ENCODE results near the gene CASK.
"Not testable (repeated sequence)": the region's sequence is repeated elsewhere in the genome, so short reads cannot be mapped to it uniquely, and the experiment has no call there.

The CASK gene

DNA sequence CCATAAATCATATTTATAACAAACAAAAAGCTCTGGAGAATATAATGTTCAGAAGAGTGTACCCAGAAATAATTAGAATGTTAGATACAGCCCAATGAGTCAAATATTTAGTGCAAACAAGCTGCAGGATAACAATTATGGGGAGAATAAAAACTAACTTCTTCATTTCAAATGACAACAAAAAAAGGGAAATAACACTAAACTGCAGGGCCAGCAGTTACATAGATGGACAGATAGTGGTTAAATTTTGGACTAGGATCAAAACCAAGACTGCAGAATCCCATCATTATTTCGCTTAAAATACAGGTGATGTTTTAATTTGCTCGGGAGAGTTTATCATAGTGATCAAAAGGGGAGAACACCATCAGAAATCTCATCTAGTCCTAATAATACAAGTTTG, 235.2 kb downstream of the CASK start:
- no peak for DNase-seq

DNA sequence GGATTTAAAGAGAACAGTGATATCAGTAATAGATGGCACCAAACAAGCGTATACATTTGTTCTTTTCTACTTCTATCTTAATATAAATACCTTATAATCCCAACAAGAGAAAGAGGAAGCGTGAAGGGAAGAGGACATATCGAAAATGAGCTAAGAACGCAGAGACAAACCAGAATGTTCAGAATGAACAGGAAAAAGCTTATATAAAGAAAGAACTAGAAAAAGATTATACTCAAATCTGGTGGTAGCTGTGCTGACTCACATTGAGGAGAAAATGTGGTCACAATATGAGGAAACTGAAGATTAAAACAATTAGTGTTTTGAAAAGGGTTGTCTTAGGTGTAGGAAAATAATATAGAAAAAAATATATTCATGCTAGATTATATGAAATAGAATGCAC, 236.6 kb downstream of the CASK start:
- no peak for DNase-seq

DNA sequence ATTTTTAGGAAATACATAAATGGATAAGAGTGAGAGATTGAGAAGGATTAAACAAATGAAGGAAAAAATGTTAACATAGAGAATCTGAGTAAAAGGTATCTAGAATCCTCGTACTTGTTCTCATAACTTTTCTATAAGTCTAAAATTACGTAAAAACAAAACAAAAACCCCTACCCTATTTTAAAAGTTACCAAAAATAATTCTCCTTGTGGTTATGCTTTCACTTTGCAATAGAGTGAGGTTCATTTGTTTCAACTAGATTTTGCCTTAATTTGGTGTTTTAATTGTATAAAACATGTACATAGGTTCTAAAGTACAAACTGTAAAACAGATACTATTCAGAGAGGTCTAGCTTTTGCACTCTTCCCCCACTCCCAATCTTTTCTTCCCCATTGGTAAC, 238.4 kb downstream of the CASK start:
- no peak for DNase-seq

DNA sequence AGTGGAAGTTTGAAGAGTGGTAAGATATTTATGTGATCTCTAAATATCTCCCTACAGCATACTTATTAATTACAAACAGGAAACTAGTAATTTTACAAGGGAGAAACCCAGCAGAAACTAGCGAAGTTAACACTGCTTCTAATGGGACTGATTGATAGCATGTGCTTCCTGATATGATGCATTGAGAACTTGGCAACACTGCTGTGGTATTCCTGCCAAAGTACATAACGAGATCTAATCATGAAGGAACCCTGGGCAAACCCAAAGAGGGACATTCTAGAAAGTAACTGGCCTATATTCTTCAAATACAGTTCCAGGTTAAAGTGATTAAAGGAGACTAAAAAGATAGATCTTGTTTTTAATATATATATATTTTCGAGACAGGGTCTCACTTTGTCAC, 239.2 kb downstream of the CASK start:
- no peak for DNase-seq

DNA sequence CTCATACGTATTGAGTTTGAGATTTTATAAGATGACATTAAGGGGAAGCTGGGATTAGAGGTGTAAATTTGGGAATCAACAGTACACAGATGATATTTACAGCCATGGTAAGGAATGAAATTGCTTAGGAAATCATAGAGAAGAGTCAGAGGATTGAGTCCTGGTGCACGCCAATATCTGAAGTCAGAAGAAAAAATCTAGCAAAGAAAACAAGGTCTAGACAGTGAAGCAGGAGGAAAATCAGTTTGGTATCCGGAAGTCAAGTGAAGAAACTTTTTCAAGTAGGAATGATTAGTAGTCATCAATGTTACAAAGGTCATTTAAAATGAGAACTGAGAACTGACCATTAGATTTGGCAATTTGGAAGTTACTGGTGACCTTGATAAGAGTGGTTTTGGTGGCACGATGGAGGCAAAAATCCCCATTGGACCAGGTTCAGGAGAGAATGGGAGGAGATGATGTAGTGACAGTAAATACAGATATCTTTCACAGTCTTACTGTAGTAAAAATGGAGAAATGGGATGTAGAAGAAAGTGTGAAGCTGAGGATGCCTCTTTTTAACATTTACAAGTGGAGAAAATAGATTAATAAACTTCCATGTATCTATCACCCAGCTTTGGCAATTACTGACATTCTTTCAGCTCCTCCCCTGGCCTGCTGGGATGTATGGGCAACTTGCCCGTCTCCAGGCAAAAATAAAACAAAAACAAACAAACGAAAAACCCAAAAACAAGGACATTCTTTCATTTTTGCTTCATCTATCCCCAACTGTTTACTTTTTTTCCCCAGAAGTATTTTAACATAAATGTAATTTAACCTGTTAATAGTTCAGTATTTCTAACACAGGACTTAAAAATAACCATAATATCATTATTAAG, 245.9 kb downstream of the CASK start:
- DNase-seq, result no peak

DNA sequence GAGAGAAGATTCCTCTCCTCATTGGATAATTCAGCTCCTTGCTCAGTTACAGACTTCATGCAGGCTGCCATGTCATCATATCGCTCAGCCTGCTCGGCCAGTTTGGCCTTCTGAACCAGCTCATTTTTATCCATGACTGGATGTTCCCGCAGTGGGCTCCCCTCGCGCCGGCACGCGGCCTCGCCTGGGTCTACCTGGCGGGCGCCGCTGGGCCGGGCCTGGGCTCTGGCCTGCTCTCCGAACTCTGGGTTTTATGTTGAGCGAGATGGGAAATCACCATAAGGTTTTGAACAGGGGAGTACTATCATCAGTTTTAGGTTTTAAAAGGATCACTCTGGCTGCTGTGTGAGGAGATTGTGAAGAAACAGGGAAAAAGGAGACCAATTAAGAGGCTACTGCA, 247.0 kb downstream of the CASK start:
- not testable (repeated sequence) for DNase-seq

DNA sequence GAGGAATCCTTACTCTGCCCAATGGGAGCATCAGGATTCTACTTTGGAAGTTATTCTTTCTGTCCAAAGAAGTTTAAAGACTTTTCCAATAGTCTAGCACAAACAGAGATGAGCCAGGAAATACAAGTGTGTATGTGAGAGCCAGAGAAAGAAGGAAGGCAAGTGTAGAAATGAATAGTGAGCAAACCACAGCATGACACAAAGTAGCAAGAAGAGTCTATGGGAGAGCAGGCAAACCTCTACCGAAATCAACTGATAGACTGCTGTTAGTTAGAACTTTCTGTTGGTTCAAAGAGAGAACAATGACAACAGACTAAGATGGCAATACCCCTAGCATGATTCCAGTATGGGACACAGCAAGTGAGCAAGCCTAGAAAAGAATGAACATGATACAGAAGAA, 250.7 kb downstream of the CASK start:
- DNase-seq, result no peak

DNA sequence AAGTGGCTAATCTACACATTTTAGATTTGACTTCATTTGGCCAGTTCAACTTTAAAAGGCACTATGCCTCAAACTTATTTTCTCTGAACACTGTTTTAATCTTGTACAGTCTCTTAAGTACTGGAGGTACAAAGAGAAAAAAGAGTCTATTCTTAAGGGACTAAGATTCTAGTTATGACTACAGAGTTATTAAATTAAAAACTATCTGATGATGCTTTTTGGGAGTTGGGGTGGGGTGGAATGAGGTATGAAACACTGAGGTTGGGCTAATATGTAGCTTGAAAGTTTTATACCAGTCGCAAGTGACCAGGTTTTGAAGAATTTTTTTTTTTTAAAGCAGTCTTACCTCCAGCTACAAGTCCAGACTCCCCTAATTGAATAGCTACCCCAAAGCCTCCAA, 252.3 kb downstream of the CASK start:
- DNase-seq, result no peak

DNA sequence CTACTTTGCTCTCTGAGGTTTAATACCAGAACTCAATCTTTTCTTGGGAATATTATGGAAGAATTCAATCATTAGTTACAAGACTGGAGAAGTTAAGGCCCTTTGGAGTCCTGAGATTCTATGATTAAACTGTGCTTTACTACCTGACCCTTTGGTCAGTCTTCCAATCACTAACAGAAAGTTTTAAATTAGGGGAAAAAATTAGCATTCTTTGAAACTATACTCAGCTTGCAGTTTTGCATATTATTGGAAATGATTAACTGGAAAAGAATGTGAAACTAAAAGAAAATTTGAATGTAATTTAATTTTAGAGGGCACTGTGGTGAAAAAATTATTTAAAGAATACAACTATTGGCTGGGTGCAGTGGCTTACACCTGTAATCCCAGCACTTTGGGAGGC, 253.2 kb downstream of the CASK start:
- DNase-seq, result no peak

DNA sequence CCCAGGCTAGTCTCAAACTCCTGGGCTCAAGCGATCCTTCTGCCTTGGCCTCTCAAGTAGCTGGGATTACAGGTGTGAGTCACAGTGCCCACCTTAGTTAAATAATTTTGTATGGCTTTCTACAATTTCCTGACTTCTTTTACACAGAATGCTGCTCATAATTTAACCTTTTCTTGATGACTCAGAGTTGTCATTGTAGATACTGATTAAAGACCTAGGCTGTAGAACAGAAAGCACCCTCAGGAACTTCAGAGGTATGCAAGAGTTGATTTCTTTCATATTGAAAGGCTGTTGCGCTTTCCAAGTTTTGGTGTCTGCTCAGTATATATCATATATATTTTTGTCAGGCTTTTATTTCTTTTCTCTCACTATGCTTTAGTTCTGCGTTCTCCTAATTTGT, 255.7 kb downstream of the CASK start:
- DNase-seq, result no peak

DNA sequence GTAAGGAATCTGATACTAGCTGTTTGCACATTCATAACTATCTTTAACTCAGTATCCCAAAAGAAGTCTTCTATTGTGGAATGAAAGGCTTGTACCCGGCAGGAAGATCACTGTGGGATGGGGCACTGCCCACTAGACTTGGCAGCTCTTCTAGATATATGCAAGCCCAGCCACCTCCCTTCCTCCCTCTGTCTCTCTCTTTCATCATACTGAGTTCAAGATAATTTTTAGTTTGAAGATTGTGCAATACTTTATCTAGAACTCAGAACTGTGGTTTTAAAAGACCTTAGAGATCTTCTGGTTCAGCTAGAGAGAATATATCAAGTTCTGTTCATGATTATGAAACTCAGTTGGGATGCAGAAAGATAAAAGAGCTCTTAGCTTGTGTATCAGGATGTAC, 257.1 kb downstream of the CASK start:
- DNase-seq, result no peak

DNA sequence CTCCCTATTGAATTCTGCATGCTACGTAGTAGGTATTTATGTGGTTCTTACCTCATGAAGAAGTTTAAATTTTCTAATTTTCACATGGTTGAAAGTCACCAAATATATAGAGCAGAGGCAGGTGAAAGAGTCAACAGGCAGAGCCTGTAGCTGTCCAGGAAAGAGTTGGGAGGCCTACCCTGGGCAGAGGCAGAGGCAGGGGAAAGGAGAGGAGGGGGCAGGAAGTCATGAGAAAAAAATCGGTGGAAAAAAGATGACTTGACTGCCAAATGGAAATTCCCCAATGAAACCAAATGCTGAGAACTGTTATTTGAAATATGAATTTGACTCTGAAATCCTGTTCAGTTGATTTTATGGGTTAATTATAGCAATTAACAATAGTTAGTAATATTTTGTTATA, 257.7 kb downstream of the CASK start:
- no peak for DNase-seq

DNA sequence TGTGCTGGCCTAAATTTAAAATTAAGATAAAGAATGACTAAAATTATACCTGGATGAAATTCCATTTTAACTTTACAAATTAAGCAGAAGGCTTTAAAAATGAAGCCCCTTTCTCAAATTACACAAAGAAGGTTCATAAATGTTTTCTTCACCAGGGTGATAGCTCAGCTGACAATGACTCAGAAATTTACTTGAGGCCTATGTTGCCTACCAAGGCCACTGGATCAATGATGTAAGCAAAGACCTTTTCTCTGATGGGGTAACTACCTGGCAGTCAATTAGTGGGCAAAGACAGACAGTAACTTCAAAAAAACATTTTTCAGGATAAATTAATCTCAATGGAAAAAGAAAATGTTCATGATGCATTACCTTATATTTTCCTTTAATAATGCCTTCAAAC, 258.4 kb downstream of the CASK start:
- no peak for DNase-seq

DNA sequence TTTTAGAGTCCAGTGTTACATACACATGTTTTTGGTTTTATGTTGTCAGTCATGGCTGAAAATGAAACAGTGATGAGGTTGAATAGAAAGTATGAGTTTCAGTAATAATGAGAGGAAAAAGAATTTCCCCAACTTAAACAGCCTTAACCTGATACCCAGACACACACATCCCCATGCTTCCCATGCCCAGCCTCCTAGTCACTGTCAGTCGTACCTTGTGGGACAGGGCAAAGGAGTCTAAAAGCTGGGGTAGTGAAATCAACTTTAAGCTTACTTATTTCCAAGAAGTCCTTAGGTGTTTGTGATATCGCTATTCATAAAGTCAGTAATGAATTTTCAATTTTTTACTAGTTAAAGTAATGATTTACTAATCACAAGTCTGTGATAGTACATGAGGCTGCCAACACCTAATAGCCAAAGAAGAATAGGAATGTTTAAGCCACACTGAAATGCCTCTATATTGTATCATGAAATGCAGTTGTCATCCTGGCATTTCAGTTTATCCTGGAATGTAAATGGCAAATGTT, 258.9 kb downstream of the CASK start:
- peak; percentile 27 for DNase-seq

DNA sequence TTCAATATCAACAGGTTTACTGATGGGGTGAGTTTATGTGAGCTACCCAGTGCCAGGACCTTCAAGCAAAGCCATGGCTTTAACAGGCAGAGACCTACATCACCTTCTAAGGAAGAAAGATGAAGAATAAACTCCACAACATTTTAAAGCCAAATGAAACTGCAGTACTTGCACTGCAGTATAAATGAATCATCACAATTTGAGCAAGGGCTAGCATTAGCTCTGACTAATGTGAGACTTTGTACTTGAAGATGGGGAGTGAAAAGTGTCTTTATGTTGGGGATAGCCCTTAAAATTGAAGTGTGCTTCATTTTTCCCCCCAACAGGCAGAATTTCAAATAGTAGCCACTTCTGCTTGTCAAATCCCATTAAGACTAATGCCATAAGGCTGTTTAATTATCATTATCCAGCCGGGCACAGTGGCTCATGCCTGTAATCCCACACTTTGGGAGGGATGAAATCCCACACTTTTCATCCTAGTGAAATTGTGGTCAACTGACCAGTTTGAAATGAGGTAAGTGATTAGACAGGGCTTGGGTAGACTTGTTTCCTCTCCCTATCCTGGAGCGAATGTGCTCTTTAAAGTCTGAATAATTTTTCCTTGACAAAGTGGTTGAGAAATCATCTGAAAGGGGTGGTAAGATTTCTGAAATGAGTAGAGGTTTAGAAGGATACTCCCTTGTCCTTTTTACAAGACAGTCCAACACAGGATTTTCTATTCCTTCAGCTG, 261.8 kb downstream of the CASK start:
- DNase-seq, result no peak

DNA sequence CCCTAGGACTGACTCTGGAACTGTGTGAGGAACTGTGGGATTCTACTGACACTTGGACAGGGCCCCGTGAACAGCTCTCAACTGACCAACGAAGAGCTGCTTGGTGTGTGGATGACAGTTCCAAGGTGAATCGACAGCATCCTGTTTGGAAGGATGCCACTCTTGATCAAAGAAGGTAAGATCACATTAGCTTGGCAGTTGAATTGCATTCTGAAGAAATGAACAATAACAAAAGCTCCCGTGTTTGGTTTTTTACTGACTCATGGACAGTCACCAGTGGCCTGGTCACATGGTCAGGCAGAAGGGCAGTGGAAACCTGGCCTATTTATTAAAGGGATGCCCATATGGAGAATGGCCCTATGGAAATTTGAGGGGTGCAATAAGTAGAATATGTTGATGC, 267.7 kb downstream of the CASK start:
- DNase-seq, result no peak

DNA sequence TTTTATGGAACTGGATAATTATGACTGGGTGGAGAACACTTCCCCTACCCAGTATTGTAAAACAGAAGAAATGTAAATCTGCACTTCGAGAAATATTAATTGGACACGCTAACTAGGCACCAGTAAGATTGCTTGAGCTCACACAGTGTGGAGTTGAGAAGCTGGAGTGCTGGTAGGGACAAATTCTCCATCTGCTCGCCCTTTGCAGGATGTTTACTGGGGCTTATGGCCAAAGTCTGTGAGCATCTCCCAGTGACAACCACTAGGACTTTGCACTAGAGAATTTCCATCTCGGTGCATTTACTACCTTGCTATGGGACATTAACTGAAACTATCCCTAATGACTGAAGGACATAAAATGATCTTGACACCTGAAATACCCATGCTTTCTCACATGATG, 268.3 kb downstream of the CASK start:
- no peak for DNase-seq

DNA sequence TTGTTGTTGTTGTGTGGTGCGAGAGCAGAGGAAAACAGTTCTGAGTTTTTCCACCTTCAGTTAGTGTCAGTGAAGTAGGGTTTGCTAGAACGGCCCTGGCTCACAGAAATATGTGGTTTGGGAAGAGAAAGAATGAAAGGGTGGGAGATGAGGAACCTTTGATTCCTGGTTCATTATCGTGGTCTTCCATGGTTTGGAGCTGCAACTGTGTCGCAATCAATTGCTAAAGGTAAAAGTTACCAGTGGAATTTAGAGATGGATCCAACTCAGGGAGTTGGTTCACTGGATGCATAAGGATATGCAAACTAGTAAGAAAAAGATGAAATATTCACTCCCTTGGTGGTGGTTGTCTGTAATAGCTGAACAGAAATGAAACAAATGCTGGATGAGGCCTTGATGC, 270.2 kb downstream of the CASK start:
- no peak for DNase-seq

DNA sequence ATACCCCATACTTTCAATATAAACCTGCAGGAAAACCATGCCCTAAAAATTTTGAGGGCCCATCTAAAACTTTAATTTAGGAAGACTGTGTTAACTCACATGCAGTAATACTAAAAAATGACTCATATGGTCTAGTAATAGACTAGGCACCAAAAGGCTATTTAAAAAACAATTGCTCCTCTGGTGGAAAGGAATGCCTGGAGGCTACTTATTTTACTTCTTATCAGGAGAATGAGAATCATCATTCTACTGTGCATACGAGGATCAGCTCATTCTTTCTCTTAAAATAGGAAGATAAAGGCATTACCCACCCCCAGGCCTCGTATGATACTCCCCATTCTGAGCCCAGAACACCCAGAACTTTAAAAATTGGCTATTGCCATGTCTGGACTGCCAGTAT, 277.2 kb downstream of the CASK start:
- not testable (repeated sequence) for DNase-seq

DNA sequence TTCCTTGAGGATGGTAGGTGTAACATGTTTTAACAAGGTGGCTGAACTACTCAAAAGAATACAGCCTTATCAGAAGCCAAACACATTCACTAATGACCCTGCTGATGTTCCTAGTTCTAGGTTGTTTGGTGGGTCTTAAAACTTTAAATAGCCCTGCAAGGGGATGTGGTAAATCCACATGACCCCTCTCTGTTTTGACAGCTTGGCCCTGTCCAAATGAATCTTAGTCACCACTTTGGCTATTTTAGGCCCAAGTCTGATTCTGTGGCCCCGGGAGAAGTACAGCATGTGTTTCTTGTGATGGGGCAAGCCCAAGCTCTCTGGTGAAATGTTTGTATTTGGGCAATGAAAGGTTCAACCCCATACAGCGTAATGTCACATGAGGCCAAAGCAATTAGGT, 289.1 kb downstream of the CASK start:
- no peak for DNase-seq

DNA sequence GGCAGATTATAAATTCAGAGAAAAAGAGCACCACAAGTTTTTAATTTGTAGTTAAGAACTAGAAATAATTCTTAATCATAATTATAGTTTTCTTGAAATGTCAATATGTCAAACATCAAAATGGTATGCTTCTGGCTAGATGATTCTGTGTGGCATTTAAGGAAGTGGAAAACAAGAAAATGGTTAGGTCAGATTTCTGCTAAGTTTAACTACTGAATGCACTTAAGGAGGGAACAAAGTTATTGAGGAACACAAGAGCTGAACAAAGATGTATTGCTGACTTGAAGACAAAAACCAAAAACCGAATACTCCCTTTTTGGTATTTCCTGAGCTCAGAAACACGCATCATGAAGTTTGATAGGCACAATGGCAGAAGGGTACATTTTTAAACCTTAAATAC, 293.3 kb downstream of the CASK start:
- no peak for DNase-seq

DNA sequence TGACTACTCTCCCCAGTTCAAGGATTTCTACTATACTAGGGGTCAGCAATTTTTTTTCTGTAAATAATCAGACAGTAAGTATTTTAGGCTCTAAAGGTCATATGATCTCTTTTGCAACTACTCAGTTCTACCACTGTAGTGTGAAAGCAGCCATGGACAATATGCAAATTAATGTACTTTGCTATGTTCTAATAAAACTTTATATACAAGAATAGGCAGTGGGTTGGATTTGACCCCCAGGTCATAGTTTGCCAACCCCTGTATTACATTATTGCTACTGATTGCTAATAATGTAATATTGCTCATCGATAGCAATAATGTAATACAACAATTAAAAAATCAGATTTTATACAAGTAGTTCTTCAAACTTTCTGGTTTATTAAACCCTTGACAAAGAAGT, 293.8 kb downstream of the CASK start:
- DNase-seq, result no peak

DNA sequence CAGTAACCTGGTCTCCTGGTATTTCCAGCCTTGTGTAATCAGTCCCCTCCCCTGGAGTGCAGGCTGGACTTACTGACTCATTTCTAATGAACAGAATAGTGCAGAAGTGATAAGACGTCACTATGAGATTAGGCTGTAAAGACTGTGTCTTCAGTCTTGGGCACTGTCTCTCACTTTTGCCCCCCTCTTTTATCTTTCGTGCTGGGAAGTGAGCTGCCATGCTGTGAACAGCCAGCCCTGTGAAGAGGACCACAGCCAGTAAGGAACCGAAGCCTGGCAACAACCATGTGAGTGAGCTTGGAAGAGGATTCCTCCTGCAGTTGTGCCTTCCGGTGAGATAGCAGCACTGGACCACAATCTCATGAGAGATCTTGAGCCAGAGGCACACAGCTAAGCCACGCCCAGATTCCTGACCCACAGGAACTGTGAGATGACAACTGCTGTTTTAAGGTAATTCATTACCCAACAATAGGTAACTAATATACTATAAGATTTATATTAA, 302.1 kb downstream of the CASK start:
- DNase-seq, result no peak

DNA sequence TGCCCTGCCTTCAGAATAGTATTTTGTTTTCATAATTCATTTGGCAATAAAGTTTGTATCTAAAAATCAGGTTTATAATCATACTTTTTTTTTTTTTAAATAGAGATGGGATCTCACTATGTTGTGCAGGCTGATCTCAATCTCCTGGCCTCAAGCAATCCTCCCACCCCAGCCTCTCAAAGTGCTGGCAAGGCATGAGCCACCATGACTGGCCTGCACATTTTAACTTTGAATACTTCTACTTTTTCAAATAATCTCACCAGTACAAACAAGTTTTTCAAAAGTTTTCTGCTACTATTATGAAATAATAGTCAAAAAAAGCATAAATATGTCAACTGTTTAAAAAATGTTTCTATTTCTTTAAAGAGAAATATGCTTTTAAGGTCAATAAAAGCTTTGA, 304.1 kb downstream of the CASK start:
- no peak for DNase-seq
